Measurements from ENCODE around the gene OVOL2. TPM values are rescaled to one million over a fixed set of nuclear protein-coding genes. Genes with fewer than 3 reads are reported as not detected.

Gene OVOL2
- total RNA-seq, 3 donors from 2014 or later (not counting 1 experiment from before 2014, with no cell fraction given): not detected

GRCh38 chr20:17995967-17996819 lies 61.5 kb downstream of the OVOL2 start:
- Mint-ChIP-seq H3K4me1 (peaks cover 6 to 7% of the 10 kb centered on the region in 2 donors), H3K36me3 (no peaks in the 10 kb centered on the region), H3K4me3 (no peak overlapping the region), H3K27me3 (ENCODE audit: low read depth in 2 of 2) (peaks cover 0 to 10% of the 10 kb centered on the region in 2 donors), H3K9me3 (no peaks in the 10 kb centered on the region), H3K27ac (peak overlapping the region in 1 of 2 donors; percentile 37)
- peak in 1 of 2 donors; percentile 80 for DNase-seq
- no peaks in the 10 kb centered on the region for H3K9me3 ChIP-seq (ENCODE audit: control insufficient read depth, insufficient read depth, low read length)
- 30% methylated on average over 15 of the region's 16 CpGs for WGBS (ENCODE audit: insufficient coverage)
- intact Hi-C loops (cut with micrococcal nuclease): loop anchor here (1.0 to 10.0 kb wide), 5 partner anchors 29 to 491 kb away; partner anchors contain the start of gene RRBP1
- peak; percentile 87 to 99 (median 95) for ATAC-seq
- H3K4me1 ChIP-seq (ENCODE audit: control insufficient read depth, insufficient read depth, low read length): peaks cover 3% of the 10 kb centered on the region
- H3K27ac ChIP-seq (ENCODE audit: low read length): no peak overlapping the region
- H3K27me3 ChIP-seq (ENCODE audit: control insufficient read depth, insufficient read depth, low read length): no peaks in the 10 kb centered on the region
- no peak overlapping the region for H3K4me3 ChIP-seq (ENCODE audit: low read length)
- no peaks in the 10 kb centered on the region for H3K36me3 ChIP-seq (ENCODE audit: control insufficient read depth, insufficient read depth, low read length)
- TF ChIP-seq CTCF (IDR thresholded peaks at IDR 0.05): peak; percentile 92

GRCh38 chr20:17993546-17993945 lies 64.2 kb downstream of the OVOL2 start:
- H3K27ac ChIP-seq (ENCODE audit: low read length): no peak overlapping the region
- no peak for TF ChIP-seq CTCF (IDR thresholded peaks at IDR 0.05)
- Mint-ChIP-seq H3K27me3 (ENCODE audit: low read depth in 2 of 2) (peaks cover 0 to 4% of the 10 kb centered on the region in 2 donors), H3K4me1 (peaks cover 6 to 7% of the 10 kb centered on the region in 2 donors), H3K27ac (no peak overlapping the region), H3K9me3 (no peaks in the 10 kb centered on the region), H3K4me3 (no peak overlapping the region), H3K36me3 (no peaks in the 10 kb centered on the region)
- H3K36me3 ChIP-seq (ENCODE audit: control insufficient read depth, insufficient read depth, low read length): peaks cover 17% of the 10 kb centered on the region
- WGBS (ENCODE audit: insufficient coverage): 96% methylated on average over 2 of the region's 3 CpGs
- H3K27me3 ChIP-seq (ENCODE audit: control insufficient read depth, insufficient read depth, low read length): no peaks in the 10 kb centered on the region
- intact Hi-C loops (cut with micrococcal nuclease): loop anchor here (10.0 kb wide), 1 partner anchor 309 kb away; the partner anchor contains the start of gene RRBP1
- no peak overlapping the region for H3K4me3 ChIP-seq (ENCODE audit: low read length)
- no peak for ATAC-seq
- peaks cover 3% of the 10 kb centered on the region for H3K4me1 ChIP-seq (ENCODE audit: control insufficient read depth, insufficient read depth, low read length)
- DNase-seq: no peak
- no peaks in the 10 kb centered on the region for H3K9me3 ChIP-seq (ENCODE audit: control insufficient read depth, insufficient read depth, low read length)

- Histone ChIP-seq H3K4me3 (ENCODE audit: low read length) (no peak overlapping the region), H3K9me3 (ENCODE audit: control insufficient read depth, insufficient read depth, low read length) (no peaks in the 10 kb centered on the region), H3K27me3 (ENCODE audit: control insufficient read depth, insufficient read depth, low read length) (no peaks in the 10 kb centered on the region), H3K27ac (ENCODE audit: low read length) (no peak overlapping the region), H3K4me1 (ENCODE audit: control insufficient read depth, insufficient read depth, low read length) (peaks cover 3% of the 10 kb centered on the region), H3K36me3 (ENCODE audit: control insufficient read depth, insufficient read depth, low read length) (peaks cover 17% of the 10 kb centered on the region)
- Mint-ChIP-seq H3K27ac (no peak overlapping the region), H3K36me3 (no peaks in the 10 kb centered on the region), H3K9me3 (no peaks in the 10 kb centered on the region), H3K4me3 (no peak overlapping the region), H3K27me3 (ENCODE audit: low read depth in 2 of 2) (no peaks in the 10 kb centered on the region), H3K4me1 (peaks cover 6 to 7% of the 10 kb centered on the region in 2 donors)
- ATAC-seq (no peak), DNase-seq (no peak)
- 70% methylated on average over 3 of the region's 5 CpGs for WGBS (ENCODE audit: insufficient coverage)
- no peak for TF ChIP-seq CTCF (IDR thresholded peaks at IDR 0.05)
- intact Hi-C loops (cut with micrococcal nuclease): loop anchor here (10.0 kb wide), 1 partner anchor 308 kb away; the partner anchor contains the start of gene RRBP1
These were observed 64.7 kb downstream of the OVOL2 start for GRCh38 chr20:17992847-17993513.
